WTC11 (cell line): Measurements from ENCODE around the gene ZFYVE19. TPM values are rescaled to one million over a fixed set of nuclear protein-coding genes. Genes with fewer than 3 reads are reported as not detected.

Experiments
- ATF3 ChIP-seq: sonication (generic); formaldehyde crosslinking; conservative IDR thresholded peaks from 2 replicates; pipeline ENCODE4 v1.8.1; 2022; ENCODE audit warnings: mild to moderate bottlenecking, missing genetic modification reagents
- CBFB ChIP-seq: sonication (generic); formaldehyde crosslinking; IDR thresholded peaks from 2 replicates; pipeline ENCODE4 v1.8.1; 2022; ENCODE audit warnings: mild to moderate bottlenecking, low read depth, missing genetic modification reagents
- E2F5 ChIP-seq: sonication (generic); formaldehyde crosslinking; IDR thresholded peaks from 2 replicates; pipeline ENCODE4 v1.8.1; 2022; ENCODE audit warnings: mild to moderate bottlenecking, moderate library complexity, missing genetic modification reagents
- ELF4 ChIP-seq: sonication (generic); formaldehyde crosslinking; IDR thresholded peaks from 2 replicates; pipeline ENCODE4 v1.8.1; 2022; ENCODE audit warnings: low read depth, mild to moderate bottlenecking, moderate library complexity, missing genetic modification reagents
- GRHL2 ChIP-seq: fragments of 250-450 bp; sonication (Bioruptor Pico); IDR thresholded peaks from 2 replicates; pipeline ENCODE4 v1.8.0; 2022; ENCODE audit warnings: mild to moderate bottlenecking, moderate library complexity; ENCODE audit not compliant: insufficient replicate concordance, severe bottlenecking
- MLX ChIP-seq: sonication (generic); formaldehyde crosslinking; IDR thresholded peaks from 2 replicates; pipeline ENCODE4 v1.8.1; 2023; ENCODE audit warnings: mild to moderate bottlenecking, missing genetic modification reagents, moderate library complexity
- MXD4 ChIP-seq: fragments of 250-450 bp; sonication (Bioruptor Pico); IDR thresholded peaks from 2 replicates; pipeline ENCODE4 v1.8.0; 2021; ENCODE audit warnings: mild to moderate bottlenecking, moderate library complexity, borderline replicate concordance
- NFE2L1 ChIP-seq: sonication (generic); formaldehyde crosslinking; IDR thresholded peaks from 2 replicates; pipeline ENCODE4 v1.8.1; 2023; ENCODE audit warnings: missing genetic modification reagents
- NFYB ChIP-seq: sonication (generic); formaldehyde crosslinking; conservative IDR thresholded peaks from 2 replicates; pipeline ENCODE4 v1.8.0; 2022; ENCODE audit warnings: low read depth, missing genetic modification reagents
- RELA ChIP-seq: sonication (generic); formaldehyde crosslinking; IDR thresholded peaks from 2 replicates; pipeline ENCODE4 v1.8.1; 2022; ENCODE audit warnings: missing genetic modification reagents, mild to moderate bottlenecking, borderline replicate concordance
- RORB ChIP-seq: fragments of 250-450 bp; sonication (Bioruptor Pico); IDR thresholded peaks from 2 replicates; pipeline ENCODE4 v1.9.0; 2021; ENCODE audit warnings: mild to moderate bottlenecking
- SP1 ChIP-seq: sonication (generic); formaldehyde crosslinking; conservative IDR thresholded peaks from 2 replicates; pipeline ENCODE4 v1.8.1; 2022; ENCODE audit warnings: missing genetic modification reagents
- TCF7 ChIP-seq: sonication (generic); formaldehyde crosslinking; IDR thresholded peaks from 2 replicates; pipeline ENCODE4 v1.8.0; 2022; ENCODE audit warnings: mild to moderate bottlenecking, low read depth, missing genetic modification reagents, moderate library complexity
- TEAD4 ChIP-seq: sonication (generic); formaldehyde crosslinking; IDR thresholded peaks from 2 replicates; pipeline ENCODE4 v1.8.0; 2022; ENCODE audit warnings: mild to moderate bottlenecking, missing genetic modification reagents
- TP53 ChIP-seq: sonication (generic); formaldehyde crosslinking; IDR thresholded peaks from 2 replicates; pipeline ENCODE4 v1.8.1; 2023; ENCODE audit warnings: mild to moderate bottlenecking, missing genetic modification reagents
- USF2 ChIP-seq: sonication (generic); formaldehyde crosslinking; IDR thresholded peaks from 2 replicates; pipeline ENCODE4 v1.8.1; 2023; ENCODE audit warnings: mild to moderate bottlenecking, missing genetic modification reagents, moderate library complexity
- ZNF396 ChIP-seq: fragments of 250-450 bp; sonication (Bioruptor Pico); IDR thresholded peaks from 2 replicates; pipeline ENCODE4 v1.8.0; 2021; ENCODE audit warnings: mild to moderate bottlenecking, moderate library complexity, borderline replicate concordance
- total RNA-seq: library from RNA; stranded (reverse); gene quantifications from 3 replicates; pipeline ENCODE4 v1.2.3, GENCODE V29; 2021
- TF ChIP-seq, protein P1 (sequence below): sonication (generic); formaldehyde crosslinking; IDR thresholded peaks from 2 replicates; pipeline ENCODE4 v1.8.0; 2023; ENCODE audit warnings: mild to moderate bottlenecking, missing genetic modification reagents
- TF ChIP-seq, protein P2 (sequence below): sonication (generic); formaldehyde crosslinking; IDR thresholded peaks from 2 replicates; pipeline ENCODE4 v1.8.1; 2023; ENCODE audit warnings: mild to moderate bottlenecking, missing genetic modification reagents, borderline replicate concordance
- TF ChIP-seq, protein P3 (sequence below): sonication (generic); formaldehyde crosslinking; IDR thresholded peaks from 2 replicates; pipeline ENCODE4 v1.8.1; 2023; ENCODE audit warnings: mild to moderate bottlenecking, missing genetic modification reagents
- TF ChIP-seq, protein P4 (sequence below): sonication (generic); formaldehyde crosslinking; IDR thresholded peaks from 2 replicates; pipeline ENCODE4 v1.8.1; 2022; ENCODE audit warnings: low read depth, mild to moderate bottlenecking, moderate library complexity, missing genetic modification reagents, borderline replicate concordance
- TF ChIP-seq, protein P5 (sequence below): sonication (generic); formaldehyde crosslinking; IDR thresholded peaks from 2 replicates; pipeline ENCODE4 v1.8.1; 2023; ENCODE audit warnings: mild to moderate bottlenecking, moderate library complexity, missing genetic modification reagents

The ZFYVE19 gene
- total RNA-seq, 1 experiment from 2014 or later: 18.9 TPM

- TF ChIP-seq RORB: no peak
- TF ChIP-seq, protein P1, sequence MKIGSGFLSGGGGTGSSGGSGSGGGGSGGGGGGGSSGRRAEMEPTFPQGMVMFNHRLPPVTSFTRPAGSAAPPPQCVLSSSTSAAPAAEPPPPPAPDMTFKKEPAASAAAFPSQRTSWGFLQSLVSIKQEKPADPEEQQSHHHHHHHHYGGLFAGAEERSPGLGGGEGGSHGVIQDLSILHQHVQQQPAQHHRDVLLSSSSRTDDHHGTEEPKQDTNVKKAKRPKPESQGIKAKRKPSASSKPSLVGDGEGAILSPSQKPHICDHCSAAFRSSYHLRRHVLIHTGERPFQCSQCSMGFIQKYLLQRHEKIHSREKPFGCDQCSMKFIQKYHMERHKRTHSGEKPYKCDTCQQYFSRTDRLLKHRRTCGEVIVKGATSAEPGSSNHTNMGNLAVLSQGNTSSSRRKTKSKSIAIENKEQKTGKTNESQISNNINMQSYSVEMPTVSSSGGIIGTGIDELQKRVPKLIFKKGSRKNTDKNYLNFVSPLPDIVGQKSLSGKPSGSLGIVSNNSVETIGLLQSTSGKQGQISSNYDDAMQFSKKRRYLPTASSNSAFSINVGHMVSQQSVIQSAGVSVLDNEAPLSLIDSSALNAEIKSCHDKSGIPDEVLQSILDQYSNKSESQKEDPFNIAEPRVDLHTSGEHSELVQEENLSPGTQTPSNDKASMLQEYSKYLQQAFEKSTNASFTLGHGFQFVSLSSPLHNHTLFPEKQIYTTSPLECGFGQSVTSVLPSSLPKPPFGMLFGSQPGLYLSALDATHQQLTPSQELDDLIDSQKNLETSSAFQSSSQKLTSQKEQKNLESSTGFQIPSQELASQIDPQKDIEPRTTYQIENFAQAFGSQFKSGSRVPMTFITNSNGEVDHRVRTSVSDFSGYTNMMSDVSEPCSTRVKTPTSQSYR: no peak
- TF ChIP-seq, protein P2, sequence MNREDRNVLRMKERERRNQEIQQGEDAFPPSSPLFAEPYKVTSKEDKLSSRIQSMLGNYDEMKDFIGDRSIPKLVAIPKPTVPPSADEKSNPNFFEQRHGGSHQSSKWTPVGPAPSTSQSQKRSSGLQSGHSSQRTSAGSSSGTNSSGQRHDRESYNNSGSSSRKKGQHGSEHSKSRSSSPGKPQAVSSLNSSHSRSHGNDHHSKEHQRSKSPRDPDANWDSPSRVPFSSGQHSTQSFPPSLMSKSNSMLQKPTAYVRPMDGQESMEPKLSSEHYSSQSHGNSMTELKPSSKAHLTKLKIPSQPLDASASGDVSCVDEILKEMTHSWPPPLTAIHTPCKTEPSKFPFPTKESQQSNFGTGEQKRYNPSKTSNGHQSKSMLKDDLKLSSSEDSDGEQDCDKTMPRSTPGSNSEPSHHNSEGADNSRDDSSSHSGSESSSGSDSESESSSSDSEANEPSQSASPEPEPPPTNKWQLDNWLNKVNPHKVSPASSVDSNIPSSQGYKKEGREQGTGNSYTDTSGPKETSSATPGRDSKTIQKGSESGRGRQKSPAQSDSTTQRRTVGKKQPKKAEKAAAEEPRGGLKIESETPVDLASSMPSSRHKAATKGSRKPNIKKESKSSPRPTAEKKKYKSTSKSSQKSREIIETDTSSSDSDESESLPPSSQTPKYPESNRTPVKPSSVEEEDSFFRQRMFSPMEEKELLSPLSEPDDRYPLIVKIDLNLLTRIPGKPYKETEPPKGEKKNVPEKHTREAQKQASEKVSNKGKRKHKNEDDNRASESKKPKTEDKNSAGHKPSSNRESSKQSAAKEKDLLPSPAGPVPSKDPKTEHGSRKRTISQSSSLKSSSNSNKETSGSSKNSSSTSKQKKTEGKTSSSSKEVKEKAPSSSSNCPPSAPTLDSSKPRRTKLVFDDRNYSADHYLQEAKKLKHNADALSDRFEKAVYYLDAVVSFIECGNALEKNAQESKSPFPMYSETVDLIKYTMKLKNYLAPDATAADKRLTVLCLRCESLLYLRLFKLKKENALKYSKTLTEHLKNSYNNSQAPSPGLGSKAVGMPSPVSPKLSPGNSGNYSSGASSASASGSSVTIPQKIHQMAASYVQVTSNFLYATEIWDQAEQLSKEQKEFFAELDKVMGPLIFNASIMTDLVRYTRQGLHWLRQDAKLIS (CRISPR knock-in tag): no peak
- TF ChIP-seq, protein P3, sequence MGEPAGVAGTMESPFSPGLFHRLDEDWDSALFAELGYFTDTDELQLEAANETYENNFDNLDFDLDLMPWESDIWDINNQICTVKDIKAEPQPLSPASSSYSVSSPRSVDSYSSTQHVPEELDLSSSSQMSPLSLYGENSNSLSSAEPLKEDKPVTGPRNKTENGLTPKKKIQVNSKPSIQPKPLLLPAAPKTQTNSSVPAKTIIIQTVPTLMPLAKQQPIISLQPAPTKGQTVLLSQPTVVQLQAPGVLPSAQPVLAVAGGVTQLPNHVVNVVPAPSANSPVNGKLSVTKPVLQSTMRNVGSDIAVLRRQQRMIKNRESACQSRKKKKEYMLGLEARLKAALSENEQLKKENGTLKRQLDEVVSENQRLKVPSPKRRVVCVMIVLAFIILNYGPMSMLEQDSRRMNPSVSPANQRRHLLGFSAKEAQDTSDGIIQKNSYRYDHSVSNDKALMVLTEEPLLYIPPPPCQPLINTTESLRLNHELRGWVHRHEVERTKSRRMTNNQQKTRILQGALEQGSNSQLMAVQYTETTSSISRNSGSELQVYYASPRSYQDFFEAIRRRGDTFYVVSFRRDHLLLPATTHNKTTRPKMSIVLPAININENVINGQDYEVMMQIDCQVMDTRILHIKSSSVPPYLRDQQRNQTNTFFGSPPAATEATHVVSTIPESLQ (CRISPR knock-in tag): no peak
- TF ChIP-seq E2F5: peak; percentile 75; the same call in 1 of the 2 replicates
- no peak for TF ChIP-seq GRHL2
- TF ChIP-seq, protein P4, sequence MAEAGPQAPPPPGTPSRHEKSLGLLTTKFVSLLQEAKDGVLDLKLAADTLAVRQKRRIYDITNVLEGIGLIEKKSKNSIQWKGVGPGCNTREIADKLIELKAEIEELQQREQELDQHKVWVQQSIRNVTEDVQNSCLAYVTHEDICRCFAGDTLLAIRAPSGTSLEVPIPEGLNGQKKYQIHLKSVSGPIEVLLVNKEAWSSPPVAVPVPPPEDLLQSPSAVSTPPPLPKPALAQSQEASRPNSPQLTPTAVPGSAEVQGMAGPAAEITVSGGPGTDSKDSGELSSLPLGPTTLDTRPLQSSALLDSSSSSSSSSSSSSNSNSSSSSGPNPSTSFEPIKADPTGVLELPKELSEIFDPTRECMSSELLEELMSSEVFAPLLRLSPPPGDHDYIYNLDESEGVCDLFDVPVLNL (CRISPR knock-in tag): peak; percentile 77; the same call in 1 of the 2 replicates
- no peak for TF ChIP-seq ZNF396 (CRISPR knock-in tag)
- no peak for TF ChIP-seq ATF3 (CRISPR knock-in tag)
- no peak for TF ChIP-seq NFYB (CRISPR knock-in tag)
- no peak for TF ChIP-seq TCF7 (CRISPR knock-in tag)
- peak; percentile 86; the same call in 1 of the 2 replicates for TF ChIP-seq ELF4
- no peak for TF ChIP-seq TEAD4 (CRISPR knock-in tag)
- no peak for TF ChIP-seq MLX
- 0 out of 2 replicates have a peak, but pooled peaks have one; percentile 39 for TF ChIP-seq NFE2L1
- no peak for TF ChIP-seq RELA (CRISPR knock-in tag)
- TF ChIP-seq MXD4: no peak
- no peak for TF ChIP-seq USF2 (CRISPR knock-in tag)
- TF ChIP-seq CBFB (CRISPR knock-in tag): 0 out of 2 replicates have a peak, but pooled peaks have one; percentile 22
- TF ChIP-seq, protein P5, sequence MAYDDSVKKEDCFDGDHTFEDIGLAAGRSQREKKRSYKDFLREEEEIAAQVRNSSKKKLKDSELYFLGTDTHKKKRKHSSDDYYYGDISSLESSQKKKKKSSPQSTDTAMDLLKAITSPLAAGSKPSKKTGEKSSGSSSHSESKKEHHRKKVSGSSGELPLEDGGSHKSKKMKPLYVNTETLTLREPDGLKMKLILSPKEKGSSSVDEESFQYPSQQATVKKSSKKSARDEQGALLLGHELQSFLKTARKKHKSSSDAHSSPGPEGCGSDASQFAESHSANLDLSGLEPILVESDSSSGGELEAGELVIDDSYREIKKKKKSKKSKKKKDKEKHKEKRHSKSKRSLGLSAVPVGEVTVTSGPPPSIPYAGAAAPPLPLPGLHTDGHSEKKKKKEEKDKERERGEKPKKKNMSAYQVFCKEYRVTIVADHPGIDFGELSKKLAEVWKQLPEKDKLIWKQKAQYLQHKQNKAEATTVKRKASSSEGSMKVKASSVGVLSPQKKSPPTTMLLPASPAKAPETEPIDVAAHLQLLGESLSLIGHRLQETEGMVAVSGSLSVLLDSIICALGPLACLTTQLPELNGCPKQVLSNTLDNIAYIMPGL (CRISPR knock-in tag): peak; percentile 78
- peak; percentile 75 for TF ChIP-seq SP1 (CRISPR knock-in tag)
- TF ChIP-seq TP53: peak; percentile 73; the same call in 1 of the 2 replicates
Observed at GRCh38 chr15:40843885-40844695, 37.2 kb downstream of the ZFYVE19 start, which contains the start of gene SPINT1 (continued).
